Fibroblast of pulmonary artery (primary cell): Measurements from ENCODE around the gene CARHSP1.

ENCODE experiments used
- DNase-seq: peaks from one replicate; pipeline ENCODE4 v3.0.0-alpha.2; 2010; ENCODE audit warnings: low read depth
- H3K4me3 ChIP-seq: replicated peaks from 2 replicates; pipeline ENCODE4 v1.5.1; 2011; ENCODE audit warnings: low read depth, mild to moderate bottlenecking, control low read depth, low read length, moderate library complexity
- CTCF ChIP-seq: IDR thresholded peaks from 2 replicates; pipeline ENCODE4 v1.5.1; 2011; ENCODE audit warnings: mild to moderate bottlenecking, control low read depth, low read length, inconsistent platforms; ENCODE audit errors: missing control alignments

CARHSP1 gene

GRCh38 chr16:8818504-8819270 is 50.1 kb downstream of the CARHSP1 start:
- no peak for TF ChIP-seq CTCF
- no peak for DNase-seq
- no peak overlapping the region for H3K4me3 ChIP-seq

DNA sequence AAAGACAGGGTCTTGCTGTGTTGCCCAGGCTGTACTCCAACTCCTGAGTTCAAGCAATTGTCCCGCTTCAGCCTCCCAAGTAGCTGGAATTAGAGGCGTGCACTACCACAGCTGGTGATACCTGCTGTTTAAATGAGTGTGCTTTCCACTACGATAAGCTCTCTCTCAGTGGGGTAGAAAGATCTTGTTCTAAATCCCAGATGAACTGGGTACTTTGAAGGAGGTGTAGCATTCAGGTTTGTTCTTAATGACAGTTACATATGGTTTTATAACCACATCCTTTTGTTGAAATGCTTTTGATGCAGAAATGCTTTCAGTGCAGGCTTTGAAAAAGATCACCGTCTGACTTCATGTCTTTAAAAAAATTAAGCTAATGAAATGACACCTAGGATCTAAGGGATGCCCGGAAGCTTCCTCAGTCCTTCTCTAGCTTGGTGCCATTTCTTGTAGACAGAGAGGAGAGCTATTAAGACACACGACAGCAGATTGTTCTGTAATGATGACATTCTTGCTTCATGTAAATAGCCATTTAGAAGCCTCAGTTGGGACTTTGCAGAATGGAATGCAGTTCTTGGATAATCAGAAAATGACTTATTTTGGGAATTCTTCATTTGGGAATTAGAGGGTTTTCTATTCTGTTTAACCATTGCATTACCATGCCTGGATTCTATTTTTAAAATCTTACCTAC is 51.7 kb downstream of the CARHSP1 start:
- no peak for DNase-seq
- no peak overlapping the region for H3K4me3 ChIP-seq
- TF ChIP-seq CTCF: no peak

DNA sequence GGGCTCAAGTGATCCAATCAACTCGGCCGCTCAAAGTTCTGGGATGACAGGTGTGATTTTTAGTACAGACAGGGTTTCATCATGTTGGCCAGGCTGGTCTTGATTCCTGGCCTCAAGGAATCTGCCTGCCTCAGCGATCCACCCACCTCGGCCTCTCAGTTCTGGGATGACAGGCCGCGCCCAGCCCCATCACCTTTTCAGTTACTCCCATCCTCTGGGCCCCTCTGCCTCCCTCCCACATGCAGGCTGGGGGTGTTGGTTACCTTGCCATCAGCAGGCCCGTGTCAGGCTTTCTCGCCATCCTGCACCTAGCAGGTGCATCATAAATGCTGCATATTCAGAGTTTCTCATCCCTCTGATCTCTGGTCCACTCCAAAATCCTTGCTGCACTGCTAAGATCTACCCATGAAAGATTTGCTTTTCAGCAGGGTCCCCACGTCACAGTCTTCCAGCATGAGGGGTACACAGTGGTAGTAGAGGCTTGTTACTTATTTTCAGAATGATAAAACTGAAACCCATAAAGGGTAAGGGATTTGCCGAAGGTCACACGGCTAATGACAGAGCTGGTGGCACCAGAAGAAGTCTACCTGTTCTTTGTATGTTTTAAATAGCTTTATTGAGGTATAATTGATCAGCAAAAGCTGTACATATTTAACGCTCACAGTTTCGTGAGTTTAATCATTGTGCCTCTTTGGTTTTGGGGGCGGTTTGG is 54.6 kb downstream of the CARHSP1 start:
- no peak for DNase-seq
- H3K4me3 ChIP-seq: no peak overlapping the region
- TF ChIP-seq CTCF: no peak

GRCh38 chr16:8812162-8812843 is 56.5 kb downstream of the CARHSP1 start:
- TF ChIP-seq CTCF: no peak
- DNase-seq: no peak
- no peak overlapping the region for H3K4me3 ChIP-seq

DNA sequence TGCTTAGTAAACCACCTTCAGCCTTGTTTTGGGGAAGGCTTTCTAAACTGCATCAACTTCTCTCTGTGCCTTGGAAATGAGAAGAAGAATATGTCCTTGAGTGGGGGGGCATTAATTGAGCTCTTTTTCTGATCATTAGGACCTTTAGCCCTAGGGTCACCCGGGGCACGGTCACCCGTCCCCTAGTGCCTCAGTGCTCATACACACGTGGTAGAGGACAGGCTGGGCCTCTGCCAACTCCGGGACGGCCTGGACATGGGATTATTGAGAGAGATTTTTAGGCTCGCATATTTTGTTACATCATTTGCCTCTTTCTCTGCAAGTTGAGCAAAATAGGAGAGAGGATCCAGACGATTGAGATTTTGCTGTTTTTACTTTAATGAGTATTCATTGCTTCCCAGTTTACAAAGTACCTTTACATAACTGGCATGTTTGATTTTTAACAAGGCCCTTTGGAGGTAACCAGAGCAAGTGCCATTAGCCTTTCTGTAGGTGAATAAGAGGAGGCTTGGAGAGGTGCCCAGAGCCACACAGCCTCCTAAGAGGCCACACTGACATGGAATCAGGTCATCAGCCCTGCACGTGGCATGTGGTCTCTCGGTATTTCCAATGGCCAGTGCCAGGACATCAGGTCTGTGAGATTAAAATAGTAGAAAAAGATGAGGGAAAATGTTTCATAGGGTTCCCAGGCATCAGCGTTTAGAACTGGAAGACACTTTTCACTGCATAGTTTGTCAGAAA is 60.0 kb downstream of the CARHSP1 start:
- TF ChIP-seq CTCF: no peak
- DNase-seq: no peak
- no peak overlapping the region for H3K4me3 ChIP-seq

DNA sequence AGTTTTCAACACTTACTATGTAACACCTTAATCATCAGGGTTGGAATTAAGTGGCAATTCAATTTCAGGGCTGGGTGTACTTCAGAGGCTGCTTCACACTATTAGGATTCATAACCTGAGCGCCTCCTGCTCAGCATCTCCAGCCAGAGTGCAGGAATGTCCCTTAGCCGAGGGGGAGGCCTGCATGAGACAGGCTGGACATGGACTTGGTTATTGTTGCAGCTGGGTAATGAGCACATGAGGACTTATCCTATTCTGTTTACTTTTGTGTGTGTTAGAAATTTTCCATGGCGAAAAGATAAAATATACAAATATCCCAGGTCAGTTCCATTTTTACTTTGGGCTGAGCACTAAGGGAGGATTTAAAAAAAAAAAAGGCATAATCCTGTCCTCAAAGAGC is 60.8 kb downstream of the CARHSP1 start:
- TF ChIP-seq CTCF: no peak
- no peak for DNase-seq
- H3K4me3 ChIP-seq: no peak overlapping the region
